Left lung (tissue), 10 donors: ENCODE measurements around the gene PAK6. TPM values are rescaled to one million over a fixed set of nuclear protein-coding genes. Genes with fewer than 3 reads are reported as not detected.

Experiments
- ATAC-seq: fragments of 200-7000 bp; cut with Tn5 transposase; one replicate; pipeline ENCODE4 v1.9.1; 2020; ENCODE audit warnings: moderate library complexity
- DNase-seq, 4 donors: peaks; one replicate each; pipeline ENCODE4 v3.0.0-alpha.2; 2013 to 2020
- H3K27ac ChIP-seq, 2 donors: fragments of 200-600 bp; sonication (generic) in 1 of 2; one replicate each; pipeline versions ENCODE4 v1.5.0 to v1.8.0; 2020 to 2021
- H3K27me3 ChIP-seq, 2 donors: fragments of 200-600 bp; sonication (generic) in 1 of 2; one replicate each; pipeline versions ENCODE4 v1.5.0 to v1.8.0; 2020 to 2021
- H3K36me3 ChIP-seq, 2 donors: fragments of 200-600 bp; sonication (generic) in 1 of 2; one replicate each; pipeline versions ENCODE4 v1.5.0 to v1.8.0; 2020 to 2021
- H3K4me1 ChIP-seq, 2 donors: fragments of 200-600 bp; one replicate each; pipeline ENCODE4 v1.8.0; 2021
- H3K4me3 ChIP-seq, 2 donors: fragments of 200-600 bp; sonication (generic) in 1 of 2; one replicate each; pipeline versions ENCODE4 v1.5.0 to v1.8.0; 2020 to 2021; ENCODE audit warnings: mild to moderate bottlenecking in 1 of 2
- H3K9me3 ChIP-seq, 2 donors: fragments of 200-600 bp; sonication (generic) in 1 of 2; one replicate each; pipeline versions ENCODE4 v1.5.0 to v1.8.0; 2020 to 2021
- intact Hi-C, 2 donors: fragments of 100-400 bp; cut with DNase I; formaldehyde crosslinking; loops; one replicate each; pipeline versions ENCODE4 v1.11.2 to v1.14.2; 2022
- polyA plus RNA-seq, 6 donors: library from polyadenylated mRNA; unstranded; fragments of 120-200 nt; gene quantifications; one replicate each; pipeline ENCODE4 v1.2.1, GENCODE V29; 2013; ENCODE audit not compliant: insufficient read length in 6 of 6
- total RNA-seq, 2 donors: library from RNA; stranded (reverse); fragmentation: NEBNext Ultra II Directional; extraction: Animal tissue kit (Norgen Biotek cat#: 25700); gene quantifications; one replicate each; pipeline ENCODE4 v1.2.1, GENCODE V29; 2021
- TF ChIP-seq, protein P1 (sequence below), 2 donors: fragments of 200-600 bp; sonication (generic) in 1 of 2; IDR thresholded peaks; one replicate each; pipeline versions ENCODE4 v1.5.0 to v1.8.0; 2021; ENCODE audit warnings: antibody characterized with exemption in 2 of 2
- donor health status: DM: no; HTN: yes; CAD: no.
- donor health status: DM: no; HTN: no; CAD: no.

The PAK6 gene
- total and polyA plus RNA-seq, 8 donors = 5.3 to 14.6 (median 8.1) TPM

DNA sequence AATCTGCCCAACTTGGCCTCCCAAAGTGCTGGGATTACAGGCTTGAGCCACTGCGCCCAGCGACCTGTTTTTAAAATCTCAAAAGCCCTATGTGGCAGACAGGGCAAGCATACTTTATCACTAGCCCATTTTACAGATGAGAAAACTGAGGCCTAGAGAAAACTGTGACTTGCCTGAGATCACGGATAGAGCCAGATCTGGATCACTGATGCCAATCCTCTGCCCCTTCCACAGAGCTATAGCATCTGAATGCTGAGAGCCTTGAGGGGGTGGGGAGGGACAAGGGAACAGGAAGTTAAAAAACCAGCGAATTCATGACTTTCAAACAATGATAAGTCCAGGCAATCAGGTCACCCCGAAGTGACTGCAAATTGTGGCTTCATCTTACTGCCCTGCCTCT, 36.7 kb downstream of the PAK6 start:
- no peak overlapping the region for H3K4me3 ChIP-seq
- peaks cover 15 to 34% of the 10 kb centered on the region in 2 donors for H3K27me3 ChIP-seq
- H3K4me1 ChIP-seq = peaks cover 6 to 36% of the 10 kb centered on the region in 2 donors
- ATAC-seq (no peak), DNase-seq (no peak)
- TF ChIP-seq, protein P1, sequence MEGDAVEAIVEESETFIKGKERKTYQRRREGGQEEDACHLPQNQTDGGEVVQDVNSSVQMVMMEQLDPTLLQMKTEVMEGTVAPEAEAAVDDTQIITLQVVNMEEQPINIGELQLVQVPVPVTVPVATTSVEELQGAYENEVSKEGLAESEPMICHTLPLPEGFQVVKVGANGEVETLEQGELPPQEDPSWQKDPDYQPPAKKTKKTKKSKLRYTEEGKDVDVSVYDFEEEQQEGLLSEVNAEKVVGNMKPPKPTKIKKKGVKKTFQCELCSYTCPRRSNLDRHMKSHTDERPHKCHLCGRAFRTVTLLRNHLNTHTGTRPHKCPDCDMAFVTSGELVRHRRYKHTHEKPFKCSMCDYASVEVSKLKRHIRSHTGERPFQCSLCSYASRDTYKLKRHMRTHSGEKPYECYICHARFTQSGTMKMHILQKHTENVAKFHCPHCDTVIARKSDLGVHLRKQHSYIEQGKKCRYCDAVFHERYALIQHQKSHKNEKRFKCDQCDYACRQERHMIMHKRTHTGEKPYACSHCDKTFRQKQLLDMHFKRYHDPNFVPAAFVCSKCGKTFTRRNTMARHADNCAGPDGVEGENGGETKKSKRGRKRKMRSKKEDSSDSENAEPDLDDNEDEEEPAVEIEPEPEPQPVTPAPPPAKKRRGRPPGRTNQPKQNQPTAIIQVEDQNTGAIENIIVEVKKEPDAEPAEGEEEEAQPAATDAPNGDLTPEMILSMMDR (IDR thresholded peaks at IDR 0.05) = no peak
- H3K9me3 ChIP-seq = no peaks in the 10 kb centered on the region
- H3K27ac ChIP-seq = no peak overlapping the region
- no peaks in the 10 kb centered on the region for H3K36me3 ChIP-seq
- intact Hi-C loops = loop anchor here in 1 of 2 donors (2.0 kb wide), 1 partner anchor 57 kb away; no protein-coding TSS in a partner anchor

GRCh38 chr15:40275954-40276353, 37.1 kb downstream of the PAK6 start:
- intact Hi-C loops = loop anchor here in 1 of 2 donors (2.0 kb wide), 1 partner anchor 57 kb away; no protein-coding TSS in a partner anchor
- Histone ChIP-seq H3K9me3 (no peaks in the 10 kb centered on the region), H3K36me3 (no peaks in the 10 kb centered on the region), H3K27me3 (peaks cover 19 to 38% of the 10 kb centered on the region in 2 donors), H3K27ac (no peak overlapping the region), H3K4me3 (no peak overlapping the region), H3K4me1 (peaks cover 6 to 36% of the 10 kb centered on the region in 2 donors)
- DNase-seq (peak in 1 of 4 donors; percentile 60), ATAC-seq (no peak)
- TF ChIP-seq, protein P1 (IDR thresholded peaks at IDR 0.05) = no peak

DNA sequence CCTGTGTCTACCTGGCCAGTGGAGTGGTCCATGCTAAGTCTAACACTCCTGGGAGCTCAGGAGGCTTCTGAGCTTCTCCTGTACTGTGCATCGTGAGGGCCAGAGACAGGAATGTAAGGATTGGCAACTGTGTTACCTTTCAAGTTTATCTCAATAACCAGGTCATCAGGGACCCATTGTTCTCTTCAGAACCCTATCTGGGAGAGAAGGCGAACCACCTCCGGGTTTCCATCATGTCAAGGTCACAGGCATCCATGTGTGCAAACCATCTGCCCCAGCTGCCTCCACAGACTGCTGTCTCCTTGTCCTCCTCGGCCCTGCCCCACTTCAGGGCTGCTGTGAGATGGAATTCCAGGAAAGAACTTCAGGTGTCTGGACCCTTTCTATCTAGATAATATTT, 38.1 kb downstream of the PAK6 start:
- no peak overlapping the region for H3K27ac ChIP-seq
- H3K4me1 ChIP-seq = peaks cover 6 to 43% of the 10 kb centered on the region in 2 donors
- ATAC-seq (no peak), DNase-seq (peak in 1 of 4 donors; percentile 20)
- H3K36me3 ChIP-seq = no peaks in the 10 kb centered on the region
- H3K4me3 ChIP-seq = no peak overlapping the region
- intact Hi-C loops = no loop called here
- TF ChIP-seq, protein P1 (IDR thresholded peaks at IDR 0.05) = no peak
- peaks cover 29 to 48% of the 10 kb centered on the region in 2 donors for H3K27me3 ChIP-seq
- H3K9me3 ChIP-seq = no peaks in the 10 kb centered on the region

- TF ChIP-seq, protein P1 (IDR thresholded peaks at IDR 0.05) = no peak
- H3K27ac ChIP-seq = no peak overlapping the region
- peaks cover 34 to 53% of the 10 kb centered on the region in 2 donors for H3K27me3 ChIP-seq
- ATAC-seq = no peak
- H3K36me3 ChIP-seq = no peaks in the 10 kb centered on the region
- DNase-seq = peak in 1 of 4 donors; percentile 67
- H3K9me3 ChIP-seq = no peaks in the 10 kb centered on the region
- intact Hi-C loops = no loop called here
- H3K4me1 ChIP-seq = peaks cover 11 to 48% of the 10 kb centered on the region in 2 donors
- H3K4me3 ChIP-seq = no peak overlapping the region
Observed at GRCh38 chr15:40277471-40277870, 38.6 kb downstream of the PAK6 start.

GRCh38 chr15:40278026-40278425, 39.2 kb downstream of the PAK6 start:
- Histone ChIP-seq H3K9me3 (no peaks in the 10 kb centered on the region), H3K27ac (no peak overlapping the region), H3K36me3 (no peaks in the 10 kb centered on the region), H3K27me3 (peaks cover 40 to 59% of the 10 kb centered on the region in 2 donors), H3K4me1 (peaks cover 17 to 54% of the 10 kb centered on the region in 2 donors), H3K4me3 (no peak overlapping the region)
- no peak for ATAC-seq
- intact Hi-C loops = no loop called here
- TF ChIP-seq, protein P1 (IDR thresholded peaks at IDR 0.05) = no peak
- DNase-seq = peak in 1 of 4 donors; percentile 53
